Mesenchymal stem cell (in vitro differentiated cells and primary cell): ENCODE data around the gene LYRM1.

Source experiments
- DNase-seq: peaks from one replicate; pipeline ENCODE4 v3.0.0-alpha.2; 2013
- H2AFZ ChIP-seq: one replicate; pipeline ENCODE4 v1.6.1; 2013; ENCODE audit warnings: low read depth, mild to moderate bottlenecking, control low read depth, inconsistent platforms, low read length, moderate library complexity
- H2AK5ac ChIP-seq: 2 replicates; pipeline ENCODE4 v1.6.1; 2013; ENCODE audit warnings: low read length, moderate library complexity, mild to moderate bottlenecking, inconsistent platforms; ENCODE audit not compliant: severe bottlenecking
- H2BK120ac ChIP-seq: one replicate; pipeline ENCODE4 v1.6.1; 2013; ENCODE audit warnings: low read depth, mild to moderate bottlenecking, inconsistent platforms, low read length, moderate library complexity
- H2BK12ac ChIP-seq, 2 experiments: one replicate each; pipeline ENCODE4 v1.6.1; 2013; ENCODE audit warnings: inconsistent platforms in 2 of 2, low read length in 2 of 2, mild to moderate bottlenecking in 2 of 2, moderate library complexity in 2 of 2, control low read depth in 1 of 2
- H2BK15ac ChIP-seq: one replicate; pipeline ENCODE4 v1.6.1; 2013; ENCODE audit warnings: mild to moderate bottlenecking, low read depth, inconsistent platforms; ENCODE audit not compliant: poor library complexity, severe bottlenecking
- H2BK5ac ChIP-seq: 2 replicates; pipeline ENCODE4 v1.6.1; 2013; ENCODE audit warnings: low read depth, mild to moderate bottlenecking, low read length, control low read depth, inconsistent platforms; ENCODE audit not compliant: poor library complexity, severe bottlenecking
- H3K14ac ChIP-seq, 2 experiments: one replicate each; pipeline ENCODE4 v1.6.1; 2013; ENCODE audit warnings: inconsistent platforms in 2 of 2, low read length in 2 of 2, control low read depth in 1 of 2, mild to moderate bottlenecking in 1 of 2, moderate library complexity in 1 of 2
- H3K18ac ChIP-seq, 2 experiments: one replicate each; pipeline ENCODE4 v1.6.1; 2013; ENCODE audit warnings: inconsistent platforms in 2 of 2, low read length in 2 of 2, control low read depth in 1 of 2, low read depth in 1 of 2, mild to moderate bottlenecking in 1 of 2
- H3K23ac ChIP-seq, 2 experiments: one replicate each; pipeline ENCODE4 v1.6.1; 2013; ENCODE audit warnings: inconsistent platforms in 2 of 2, low read length in 2 of 2, mild to moderate bottlenecking in 2 of 2, moderate library complexity in 2 of 2, control low read depth in 1 of 2
- H3K27ac ChIP-seq: 2 replicates; pipeline ENCODE4 v1.5.1; 2013; ENCODE audit warnings: mild to moderate bottlenecking, moderate library complexity, low read length, control low read depth, inconsistent platforms; ENCODE audit not compliant: poor library complexity, severe bottlenecking
- H3K27me3 ChIP-seq, 2 experiments: 2 replicates each; pipeline versions ENCODE4 v1.6.1 to v1.7.0; 2013; ENCODE audit warnings: low read length in 2 of 2, mild to moderate bottlenecking in 2 of 2, moderate library complexity in 2 of 2, control low read depth in 1 of 2, inconsistent platforms in 1 of 2; ENCODE audit not compliant: control insufficient read depth in 1 of 2, insufficient read depth in 1 of 2
- H3K36me3 ChIP-seq, 2 experiments: 2 replicates each; pipeline versions ENCODE4 v1.6.1 to v1.7.0; 2013; ENCODE audit warnings: low read length in 2 of 2, control low read depth in 1 of 2, inconsistent platforms in 1 of 2, low read depth in 1 of 2, mild to moderate bottlenecking in 1 of 2; ENCODE audit not compliant: insufficient read depth in 2 of 2, control insufficient read depth in 1 of 2
- H3K4ac ChIP-seq, 2 experiments: one replicate each; pipeline ENCODE4 v1.6.1; 2013; ENCODE audit warnings: inconsistent platforms in 2 of 2, low read length in 2 of 2, mild to moderate bottlenecking in 2 of 2, moderate library complexity in 2 of 2, control low read depth in 1 of 2, low read depth in 1 of 2
- H3K4me1 ChIP-seq: 2 replicates; pipeline ENCODE4 v1.6.1; 2013; ENCODE audit warnings: low read depth, low read length, control low read depth; ENCODE audit not compliant: control insufficient read depth, insufficient read depth
- H3K4me2 ChIP-seq: 2 replicates; pipeline ENCODE4 v1.6.1; 2013; ENCODE audit warnings: low read length, mild to moderate bottlenecking, inconsistent platforms; ENCODE audit not compliant: poor library complexity, severe bottlenecking
- H3K4me3 ChIP-seq, 2 experiments: 2 replicates each; pipeline versions ENCODE4 v1.5.1 to v1.7.0; 2013; ENCODE audit warnings: low read length in 2 of 2, mild to moderate bottlenecking in 2 of 2, control low read depth in 1 of 2, low read depth in 1 of 2; ENCODE audit not compliant: insufficient read depth in 1 of 2
- H3K79me1 ChIP-seq: replicated peaks from 2 replicates; pipeline ENCODE4 v1.6.1; 2013; ENCODE audit warnings: mild to moderate bottlenecking, control low read depth, low read length, inconsistent platforms; ENCODE audit not compliant: poor library complexity, severe bottlenecking
- H3K9ac ChIP-seq: 2 replicates; pipeline ENCODE4 v1.7.0; 2013; ENCODE audit warnings: mild to moderate bottlenecking, low read length, moderate library complexity
- H3K9me3 ChIP-seq: 2 replicates; pipeline ENCODE4 v1.7.0; 2013; ENCODE audit warnings: mild to moderate bottlenecking, low read length; ENCODE audit not compliant: control insufficient read depth
- H4K8ac ChIP-seq: one replicate; pipeline ENCODE4 v1.6.1; 2013; ENCODE audit warnings: inconsistent platforms, mild to moderate bottlenecking, low read length, moderate library complexity
- H4K91ac ChIP-seq: one replicate; pipeline ENCODE4 v1.6.1; 2013; ENCODE audit warnings: mild to moderate bottlenecking, low read length, inconsistent platforms
- WGBS: methylation state at CpG from one replicate; pipeline ENCODE4 v1.1.7; 2013; ENCODE audit warnings: mixed read lengths; 5-methylcytosine and 5-hydroxymethylcytosine counted together

The LYRM1 gene

DNA sequence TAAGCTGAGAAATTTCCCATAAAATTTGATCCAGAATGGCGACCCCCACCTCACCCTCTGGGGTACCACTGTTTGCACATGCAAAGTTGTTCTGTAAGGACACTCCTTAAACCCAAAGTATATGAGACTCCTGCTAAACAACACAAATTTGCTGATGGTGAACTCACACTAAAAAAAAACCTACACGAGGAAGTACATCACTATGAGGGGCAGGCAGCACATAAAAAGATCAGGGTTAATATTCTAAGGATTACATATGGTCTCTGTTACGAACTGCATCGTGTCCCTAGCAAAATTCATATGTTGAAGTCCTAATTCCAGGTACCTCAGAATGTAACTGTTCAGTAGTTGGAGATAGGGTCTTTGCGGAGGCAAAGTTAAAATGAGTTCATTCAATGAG, 60.3 kb downstream of the LYRM1 start:
- H2AFZ ChIP-seq = no peak overlapping the region
- H3K79me1 ChIP-seq = no peaks in the 10 kb centered on the region
- no peak for DNase-seq
- H3K9ac ChIP-seq = no peak overlapping the region
- no peaks in the 10 kb centered on the region for H3K9me3 ChIP-seq
- no peak overlapping the region for H3K4ac ChIP-seq
- H3K27me3 ChIP-seq = peaks cover 0 to 4% of the 10 kb centered on the region in 2 experiments
- no peak overlapping the region for H2BK120ac ChIP-seq
- no peak overlapping the region for H2BK12ac ChIP-seq
- H2AK5ac ChIP-seq = no peak overlapping the region
- no peak overlapping the region for H4K91ac ChIP-seq
- H3K4me1 ChIP-seq = peaks cover 2% of the 10 kb centered on the region
- no peak overlapping the region for H3K18ac ChIP-seq
- H3K4me3 ChIP-seq = no peak overlapping the region
- no peaks in the 10 kb centered on the region for H3K36me3 ChIP-seq
- no peak overlapping the region for H3K14ac ChIP-seq
- H2BK15ac ChIP-seq = no peak overlapping the region
- no peak overlapping the region for H3K23ac ChIP-seq
- H3K27ac ChIP-seq = no peak overlapping the region
- WGBS = 95% methylated on average over 5 of the region's 5 CpGs
- no peak overlapping the region for H2BK5ac ChIP-seq
- H3K4me2 ChIP-seq = no peak overlapping the region
- no peak overlapping the region for H4K8ac ChIP-seq

DNA sequence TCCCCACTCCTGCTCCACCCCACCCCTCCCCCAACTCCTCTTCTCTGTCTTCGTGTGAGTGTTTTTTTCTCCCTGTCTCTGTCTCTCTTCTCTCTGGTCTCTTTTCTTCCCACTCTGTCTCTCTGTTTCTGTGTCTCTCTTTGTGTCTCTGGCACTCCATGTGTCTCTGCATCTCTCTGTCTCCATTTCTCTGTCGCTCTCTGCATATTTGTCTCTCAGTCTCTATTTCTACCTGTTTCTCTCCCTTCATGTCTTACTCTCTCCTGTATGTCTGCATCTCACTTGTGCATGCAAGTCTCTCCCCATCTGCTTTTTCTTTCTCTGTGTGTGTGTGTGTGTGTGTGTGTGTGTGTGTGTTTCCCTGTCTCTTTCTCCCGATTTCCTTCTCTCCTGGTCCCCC, 68.2 kb downstream of the LYRM1 start:
- Histone ChIP-seq H2BK120ac (no peak overlapping the region), H3K14ac (peak overlapping the region in 1 of 2 experiments; percentile 90), H2AFZ (no peak overlapping the region), H3K79me1 (no peaks in the 10 kb centered on the region), H3K27ac (no peak overlapping the region), H3K18ac (no peak overlapping the region), H3K4ac (no peak overlapping the region), H3K9me3 (no peaks in the 10 kb centered on the region), H2AK5ac (no peak overlapping the region), H2BK5ac (no peak overlapping the region), H3K27me3 (peaks cover 0 to 10% of the 10 kb centered on the region in 2 experiments), H4K91ac (no peak overlapping the region), H3K4me1 (no peaks in the 10 kb centered on the region), H3K9ac (no peak overlapping the region), H3K4me2 (no peak overlapping the region), H2BK15ac (no peak overlapping the region), H3K4me3 (no peak overlapping the region), H3K36me3 (no peaks in the 10 kb centered on the region), H3K23ac (peak overlapping the region in 1 of 2 experiments; percentile 83), H4K8ac (no peak overlapping the region), H2BK12ac (no peak overlapping the region)
- no peak for DNase-seq
- 69% methylated on average over 3 of the region's 3 CpGs for WGBS

DNA sequence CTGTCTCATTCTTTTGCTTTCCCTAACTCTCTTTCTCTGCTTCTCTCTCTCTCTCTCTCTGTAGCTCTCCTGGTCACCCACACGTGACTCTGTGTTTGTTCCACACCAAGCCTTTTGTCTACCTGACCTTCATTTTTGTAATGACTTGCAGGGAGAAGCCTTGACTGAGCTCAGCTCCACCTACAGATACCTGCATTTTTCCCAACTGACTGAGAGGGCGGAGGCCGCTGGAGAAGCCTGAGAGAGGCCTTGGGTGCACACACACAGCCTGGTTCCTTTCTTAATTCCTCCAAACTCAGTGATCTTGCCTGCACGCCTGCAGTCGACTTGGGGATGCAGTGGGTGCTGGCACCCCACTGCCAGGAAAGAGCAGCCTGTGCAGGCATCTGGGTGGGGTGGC, 68.8 kb downstream of the LYRM1 start:
- Histone ChIP-seq H3K79me1 (no peaks in the 10 kb centered on the region), H3K27me3 (peaks cover 0 to 10% of the 10 kb centered on the region in 2 experiments), H4K91ac (no peak overlapping the region), H2AK5ac (no peak overlapping the region), H2BK5ac (no peak overlapping the region), H3K9ac (no peak overlapping the region), H3K18ac (no peak overlapping the region), H3K4me3 (no peak overlapping the region), H2BK120ac (no peak overlapping the region), H3K4me1 (no peaks in the 10 kb centered on the region), H2BK15ac (no peak overlapping the region), H4K8ac (no peak overlapping the region), H2AFZ (no peak overlapping the region), H3K4me2 (no peak overlapping the region), H3K4ac (no peak overlapping the region), H3K36me3 (no peaks in the 10 kb centered on the region), H3K23ac (no peak overlapping the region), H3K14ac (peak overlapping the region in 1 of 2 experiments; percentile 26), H3K9me3 (no peaks in the 10 kb centered on the region), H2BK12ac (no peak overlapping the region), H3K27ac (no peak overlapping the region)
- no peak for DNase-seq
- WGBS = 80% methylated on average over 5 of the region's 5 CpGs

DNA sequence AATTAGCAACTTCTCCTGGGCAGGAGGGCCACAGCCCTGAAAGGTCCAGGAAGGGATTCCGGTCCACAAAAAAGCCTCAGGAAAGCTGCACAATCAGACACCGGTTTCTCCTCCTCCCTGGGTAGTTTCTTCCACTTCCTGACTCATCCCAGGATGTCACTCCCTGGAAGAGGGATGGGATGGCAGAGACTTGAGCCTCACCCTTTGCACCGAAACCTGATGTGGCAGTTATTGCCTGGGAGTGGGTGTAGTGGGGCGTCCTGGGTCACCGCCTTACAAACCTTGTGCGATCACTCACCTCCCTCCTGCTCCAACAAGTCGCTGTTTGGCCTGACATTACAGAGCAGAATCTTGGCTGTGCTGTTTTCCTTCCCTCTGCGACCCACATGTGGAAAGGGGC, 70.8 kb downstream of the LYRM1 start:
- Histone ChIP-seq H3K27ac (no peak overlapping the region), H3K18ac (no peak overlapping the region), H3K36me3 (no peaks in the 10 kb centered on the region), H3K4ac (no peak overlapping the region), H2BK15ac (no peak overlapping the region), H4K8ac (no peak overlapping the region), H3K79me1 (no peaks in the 10 kb centered on the region), H2BK5ac (no peak overlapping the region), H3K23ac (no peak overlapping the region), H3K27me3 (peaks cover 0 to 6% of the 10 kb centered on the region in 2 experiments), H3K9ac (no peak overlapping the region), H3K14ac (no peak overlapping the region), H3K9me3 (no peaks in the 10 kb centered on the region), H3K4me1 (no peaks in the 10 kb centered on the region), H3K4me3 (no peak overlapping the region), H2BK120ac (no peak overlapping the region), H3K4me2 (no peak overlapping the region), H2AFZ (no peak overlapping the region), H2BK12ac (no peak overlapping the region), H4K91ac (no peak overlapping the region), H2AK5ac (no peak overlapping the region)
- 86% methylated on average over 6 of the region's 8 CpGs for WGBS
- no peak for DNase-seq
